ENCODE measurements around the gene DPP7. TPM values are rescaled to one million over a fixed set of nuclear protein-coding genes. Genes with fewer than 3 reads are reported as not detected.

DPP7 gene
- total and polyA plus RNA-seq, 2 of the 4 experiments (the other 2 are of a cell fraction) = 14.9 to 76.4 TPM

DNA sequence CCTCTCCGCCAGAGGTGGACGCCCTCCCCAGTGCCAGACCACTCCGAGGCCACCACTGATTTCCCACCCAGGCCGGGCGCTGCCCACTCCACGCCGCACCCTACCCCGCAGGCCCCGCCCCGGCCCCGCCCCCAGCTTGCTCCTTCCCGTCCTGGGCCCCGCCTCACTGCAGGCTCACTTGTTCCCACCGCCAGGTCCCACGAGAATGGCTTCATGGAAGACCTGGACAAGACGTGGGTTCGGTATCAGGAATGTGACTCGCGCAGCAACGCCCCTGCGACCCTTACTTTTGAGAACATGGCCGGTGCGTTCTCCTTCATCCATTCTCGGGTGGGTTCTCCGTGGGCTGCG lies 48.8 kb upstream of the DPP7 start:
- no peak overlapping the region for H3K9ac ChIP-seq (ENCODE audit: low read depth, low read length)
- H3K27me3 ChIP-seq (ENCODE audit: control insufficient read depth, insufficient read depth, low read length) = peaks cover 88% of the 10 kb centered on the region

More for the DNA sequence above, 48.8 kb upstream of the DPP7 start:
- Histone ChIP-seq H3K18ac (ENCODE audit: low read depth, low read length) (no peak overlapping the region), H3K27ac (ENCODE audit: insufficient read depth, low read length) (no peak overlapping the region), H2AK9ac (replicated peaks; ENCODE audit: low read depth, low read length, poor library complexity) (no peak overlapping the region), H3K79me1 (ENCODE audit: low read depth in 1 of 2, low read length in 2 of 2) (no peaks in the 10 kb centered on the region), H2BK5ac (ENCODE audit: low read depth, low read length, poor library complexity, severe bottlenecking) (no peak overlapping the region), H2AK5ac (ENCODE audit: low read depth, low read length) (no peak overlapping the region), H2BK120ac (ENCODE audit: low read depth, low read length) (no peak overlapping the region), H3K23ac (ENCODE audit: low read depth, low read length) (no peak overlapping the region), H3K56ac (ENCODE audit: extremely low read depth, insufficient read depth, low read length) (no peak overlapping the region), H3K4ac (ENCODE audit: low read depth, low read length) (no peak overlapping the region), H4K20me1 (ENCODE audit: insufficient read depth, low read length) (no peaks in the 10 kb centered on the region), H3K9me3 (ENCODE audit: control insufficient read depth, insufficient read depth, low read length) (no peaks in the 10 kb centered on the region), H2AFZ (replicated peaks; ENCODE audit: low read length, poor library complexity) (peak overlapping the region; percentile 94), H4K8ac (ENCODE audit: low read depth in 2 of 2, low read length in 2 of 2) (peak overlapping the region in 1 of 2 experiments; percentile 63; a peak in 1 of 4 replicates), H3K14ac (replicated peaks; ENCODE audit: low read depth, low read length) (no peak overlapping the region), H3K36me3 (ENCODE audit: control insufficient read depth, insufficient read depth, low read length) (no peaks in the 10 kb centered on the region), H3K4me3 (ENCODE audit: insufficient read depth, low read depth, low read length) (peak overlapping the region; percentile 31), H4K5ac (ENCODE audit: low read depth, low read length) (no peak overlapping the region), H2BK15ac (ENCODE audit: low read depth, low read length) (no peak overlapping the region), H4K91ac (ENCODE audit: insufficient read depth, low read depth, low read length) (no peak overlapping the region), H3K4me2 (ENCODE audit: low read depth, low read length) (peak overlapping the region; percentile 67), H3K4me1 (ENCODE audit: control insufficient read depth, insufficient read depth, low read length) (no peaks in the 10 kb centered on the region), H2BK20ac (ENCODE audit: low read depth, low read length) (no peak overlapping the region), H3K9me1 (ENCODE audit: insufficient read depth, low read length) (no peaks in the 10 kb centered on the region)
- ATAC-seq (ENCODE audit: low read depth) (peak; percentile 43), DNase-seq (no peak)
- 26% methylated on average over 20 of the region's 26 CpGs; no CpG with 5 or more reads in 1 of the 2 experiments for WGBS, 2 experiments (ENCODE audit: extremely low coverage in 2 of 2, insufficient read length in 1 of 2)
- no peak for TF ChIP-seq RFX5 (IDR thresholded peaks at IDR 0.05; ENCODE audit: low read depth, low read length)
- TF ChIP-seq RAD21 (IDR thresholded peaks at IDR 0.05; ENCODE audit: low read length) = no peak
- no peak for TF ChIP-seq CHD1 (IDR thresholded peaks at IDR 0.05; ENCODE audit: low read depth, low read length)
- TF ChIP-seq MAFK (IDR thresholded peaks at IDR 0.05; ENCODE audit: low read depth, low read length) = no peak
- no peak for TF ChIP-seq CTCF (conservative IDR thresholded peaks at IDR 0.05; ENCODE audit: low read depth, low read length)
- no peak for TF ChIP-seq SMC3 (IDR thresholded peaks at IDR 0.05; ENCODE audit: low read depth, low read length)
- no peak for TF ChIP-seq MAZ (IDR thresholded peaks at IDR 0.05; ENCODE audit: borderline replicate concordance, low read depth, low read length)
- no peak for TF ChIP-seq USF2 (IDR thresholded peaks at IDR 0.05; ENCODE audit: low read depth, low read length)
- TF ChIP-seq ELK1 (IDR thresholded peaks at IDR 0.05; ENCODE audit: borderline replicate concordance, low read depth, low read length) = no peak
- TF ChIP-seq CEBPB (IDR thresholded peaks at IDR 0.05; ENCODE audit: low read depth, low read length) = no peak
- no peak for TF ChIP-seq RCOR1 (IDR thresholded peaks at IDR 0.05; ENCODE audit: insufficient replicate concordance, low read length)
- TF ChIP-seq FOS (IDR thresholded peaks at IDR 0.05; ENCODE audit: low read depth, low read length) = no peak
- TF ChIP-seq BHLHE40 (IDR thresholded peaks at IDR 0.05; ENCODE audit: low read depth, low read length) = no peak
- no peak for TF ChIP-seq POLR2A (IDR thresholded peaks at IDR 0.05; ENCODE audit: low read depth, low read length)
- TF ChIP-seq NFE2L2 (IDR thresholded peaks at IDR 0.05; ENCODE audit: low read depth, low read length) = no peak
- no peak for TF ChIP-seq MXI1 (IDR thresholded peaks at IDR 0.05; ENCODE audit: borderline replicate concordance, low read depth, low read length)
- in situ Hi-C loops (cut with MboI; ENCODE audit: low sequenced_read_pairs) (no loop called here), dilution Hi-C loops (cut with HindIII; ENCODE audit: low sequenced_read_pairs, unreplicated experiment) (no loop called here), intact Hi-C loops (cut with micrococcal nuclease) (no loop called here)
- POLR2A ChIA-PET (ENCODE audit: unreplicated experiment) = no interaction called here
- CTCF ChIA-PET = no interaction called here
- no TSS peak for BruUV-seq (replicated peaks)

All from IMR-90 (cell line).